Measurements from ENCODE around the gene CCDC57. TPM values are rescaled to one million over a fixed set of nuclear protein-coding genes. Genes with fewer than 3 reads are reported as not detected.
A peak's percentile ranks its signal among the peaks of the same experiment; 100 is the strongest.

Gene CCDC57
- total and polyA plus RNA-seq, 9 of the 15 experiments (the other 6 are each of a cell fraction or from before 2014, with no cell fraction given) = 0.83 to 36.2 (median 13.6) TPM

- TF ChIP-seq GTF2A2 (tag; IDR thresholded peaks at IDR 0.05) (peak; percentile 92), HNRNPH1 (optimal IDR thresholded peaks at IDR 0.05; ENCODE audit: low read depth, low read length) (no peak), ARID2 (IDR thresholded peaks at IDR 0.05) (no peak), BRF1 (IDR thresholded peaks at IDR 0.05; ENCODE audit: borderline replicate concordance, extremely low read depth, insufficient read length) (no peak), HINFP (tag; conservative IDR thresholded peaks at IDR 0.05; ENCODE audit: low read depth) (no peak), ADNP (tag; IDR thresholded peaks at IDR 0.05) (no peak), ZNF395 (CRISPR knock-in tag; IDR thresholded peaks at IDR 0.05) (peak; percentile 95), CCNT2 (IDR thresholded peaks at IDR 0.05; ENCODE audit: borderline replicate concordance, extremely low read depth, insufficient read length, low read depth, low read length) (peak; percentile 89), CREB3 (tag; conservative IDR thresholded peaks at IDR 0.05; ENCODE audit: low read depth) (no peak), CHD4 (IDR thresholded peaks at IDR 0.05; ENCODE audit: insufficient read depth, insufficient replicate concordance, low read depth, low read length, poor library complexity, severe bottlenecking) (no peak), JUNB (CRISPR knock-in tag; conservative IDR thresholded peaks at IDR 0.05) (no peak), POLR2AphosphoS5 (IDR thresholded peaks at IDR 0.05; ENCODE audit: control insufficient read depth, insufficient read depth, low read depth, low read length) (peak; percentile 69; the same call in 1 of the 2 replicates), COPS2 (conservative IDR thresholded peaks at IDR 0.05) (no peak), HLTF (IDR thresholded peaks at IDR 0.05) (no peak), TAF9B (IDR thresholded peaks at IDR 0.05; ENCODE audit: partially characterized antibody) (no peak), ZZZ3 (IDR thresholded peaks at IDR 0.05) (no peak), MXD1 (CRISPR knock-in tag; IDR thresholded peaks at IDR 0.05; ENCODE audit: borderline replicate concordance, poor library complexity, severe bottlenecking) (peak; percentile 90), MYNN (IDR thresholded peaks at IDR 0.05) (no peak), MYNN (CRISPR knock-in tag; IDR thresholded peaks at IDR 0.05) (no peak), SIN3B (IDR thresholded peaks at IDR 0.05; ENCODE audit: low read depth) (peak; percentile 87), CSDE1 (IDR thresholded peaks at IDR 0.05) (no peak), KDM4B (IDR thresholded peaks at IDR 0.05; ENCODE audit: borderline replicate concordance in 2 of 2, low read depth in 1 of 2) (no peak), HDAC2 (IDR thresholded peaks at IDR 0.05) (no peak), BRD9 (IDR thresholded peaks at IDR 0.05; ENCODE audit: low read depth, partially characterized antibody) (no peak), CC2D1A (IDR thresholded peaks at IDR 0.05) (no peak)
Measured at GRCh38 chr17:82098169-82098938, 114.3 kb downstream of the CCDC57 start, which contains the start of gene FASN (continued).
